ENCODE data around the gene HNRNPAB. TPM values are rescaled to one million over a fixed set of nuclear protein-coding genes. Genes with fewer than 3 reads are reported as not detected.

The HNRNPAB gene
- total RNA-seq, 4 donors from 2014 or later: 79.9 to 140 (median 106) TPM

DNA sequence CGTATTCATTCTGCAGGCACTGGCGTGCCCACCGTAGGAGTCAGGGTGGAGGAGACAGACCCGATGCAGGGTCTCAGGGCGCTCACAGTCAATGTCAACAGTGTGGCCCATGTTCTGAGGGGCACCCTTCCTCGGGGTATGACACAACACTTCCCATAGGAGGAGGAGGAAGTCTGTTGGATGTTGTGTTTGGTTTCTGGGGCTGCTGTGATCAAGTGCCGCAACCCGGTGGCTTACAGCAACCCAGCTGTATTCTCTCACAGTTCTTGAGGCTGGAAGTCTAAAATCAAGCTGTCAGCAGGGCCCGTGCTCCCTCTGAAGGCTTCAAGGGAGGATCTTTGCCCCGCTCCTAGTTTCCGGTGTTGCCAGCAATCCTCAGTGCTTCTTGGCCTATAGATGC is 5.6 kb upstream of the HNRNPAB start:
- Histone ChIP-seq H3K27ac (no peak overlapping the region), H3K27me3 (peaks cover 7% of the 10 kb centered on the region), H3K36me3 (no peaks in the 10 kb centered on the region), H3K4me3 (no peak overlapping the region), H3K4me1 (peaks cover 0 to 3% (median 0%) of the 10 kb centered on the region in 3 donors), H3K9me3 (no peaks in the 10 kb centered on the region)
- 72 to 88% methylated on average over 3 to 8 of the region's 11 CpGs for WGBS, 2 donors (ENCODE audit: low coverage in 1 of 2)
- TF ChIP-seq POLR2A (IDR thresholded peaks at IDR 0.05) (no peak), POLR2AphosphoS5 (IDR thresholded peaks at IDR 0.05) (no peak), EP300 (IDR thresholded peaks at IDR 0.05) (no peak)
- TF ChIP-seq, protein P1, sequence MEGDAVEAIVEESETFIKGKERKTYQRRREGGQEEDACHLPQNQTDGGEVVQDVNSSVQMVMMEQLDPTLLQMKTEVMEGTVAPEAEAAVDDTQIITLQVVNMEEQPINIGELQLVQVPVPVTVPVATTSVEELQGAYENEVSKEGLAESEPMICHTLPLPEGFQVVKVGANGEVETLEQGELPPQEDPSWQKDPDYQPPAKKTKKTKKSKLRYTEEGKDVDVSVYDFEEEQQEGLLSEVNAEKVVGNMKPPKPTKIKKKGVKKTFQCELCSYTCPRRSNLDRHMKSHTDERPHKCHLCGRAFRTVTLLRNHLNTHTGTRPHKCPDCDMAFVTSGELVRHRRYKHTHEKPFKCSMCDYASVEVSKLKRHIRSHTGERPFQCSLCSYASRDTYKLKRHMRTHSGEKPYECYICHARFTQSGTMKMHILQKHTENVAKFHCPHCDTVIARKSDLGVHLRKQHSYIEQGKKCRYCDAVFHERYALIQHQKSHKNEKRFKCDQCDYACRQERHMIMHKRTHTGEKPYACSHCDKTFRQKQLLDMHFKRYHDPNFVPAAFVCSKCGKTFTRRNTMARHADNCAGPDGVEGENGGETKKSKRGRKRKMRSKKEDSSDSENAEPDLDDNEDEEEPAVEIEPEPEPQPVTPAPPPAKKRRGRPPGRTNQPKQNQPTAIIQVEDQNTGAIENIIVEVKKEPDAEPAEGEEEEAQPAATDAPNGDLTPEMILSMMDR (IDR thresholded peaks at IDR 0.05): no peak
- no peak for ATAC-seq

DNA sequence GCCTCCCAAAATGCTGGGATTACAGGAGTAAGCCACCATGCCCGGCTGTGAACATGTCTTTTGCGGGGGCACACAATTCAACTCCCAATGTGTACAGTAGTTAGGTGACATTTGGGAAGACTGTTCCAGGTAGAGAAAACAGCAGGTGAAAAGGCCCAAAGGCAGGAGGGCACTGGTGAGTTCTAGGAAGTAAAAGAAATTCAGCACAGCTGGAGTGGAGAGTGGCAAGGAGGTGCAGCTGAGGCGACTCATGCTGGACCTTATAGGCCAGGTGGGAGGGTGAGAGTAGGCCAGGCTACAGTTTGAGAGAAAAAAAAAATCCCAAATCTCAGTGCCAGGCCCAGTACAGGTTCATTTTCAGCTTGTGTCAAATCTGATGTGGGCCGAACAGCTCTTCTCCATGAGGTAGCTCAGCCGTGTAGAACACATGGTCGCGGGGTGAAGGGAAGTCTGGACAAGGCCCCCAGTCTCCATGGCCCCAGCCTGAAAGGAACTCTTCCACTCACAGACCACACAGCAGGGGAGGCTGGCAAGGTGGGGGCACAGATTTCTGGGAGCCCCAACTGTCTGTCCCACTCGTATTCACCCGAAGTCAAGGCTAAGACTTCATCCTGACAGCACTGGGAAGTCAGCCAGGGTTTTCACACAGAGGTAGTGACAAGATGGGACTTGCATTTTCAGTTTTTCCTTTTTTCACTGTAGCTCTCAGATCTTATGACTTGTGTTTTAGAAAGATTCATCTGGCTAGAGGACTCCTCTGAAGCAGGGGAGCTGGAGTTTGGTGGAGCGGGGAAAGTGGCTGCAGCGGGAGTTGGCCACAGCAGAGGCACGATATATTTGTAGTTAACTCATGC is 4.5 kb upstream of the HNRNPAB start:
- H3K36me3 ChIP-seq: no peaks in the 10 kb centered on the region
- H3K4me1 ChIP-seq: peaks cover 0 to 6% (median 0%) of the 10 kb centered on the region in 3 donors
- TF ChIP-seq POLR2AphosphoS5 (IDR thresholded peaks at IDR 0.05) (no peak), POLR2A (IDR thresholded peaks at IDR 0.05) (no peak), EP300 (IDR thresholded peaks at IDR 0.05) (no peak)
- TF ChIP-seq, protein P1 (IDR thresholded peaks at IDR 0.05): no peak
- WGBS, 2 donors (ENCODE audit: low coverage in 1 of 2): 72 to 73% methylated on average over 5 to 12 of the region's 12 CpGs
- H3K27me3 ChIP-seq: no peaks in the 10 kb centered on the region
- no peak overlapping the region for H3K27ac ChIP-seq
- no peak for ATAC-seq
- H3K9me3 ChIP-seq: no peaks in the 10 kb centered on the region
- no peak overlapping the region for H3K4me3 ChIP-seq

DNA sequence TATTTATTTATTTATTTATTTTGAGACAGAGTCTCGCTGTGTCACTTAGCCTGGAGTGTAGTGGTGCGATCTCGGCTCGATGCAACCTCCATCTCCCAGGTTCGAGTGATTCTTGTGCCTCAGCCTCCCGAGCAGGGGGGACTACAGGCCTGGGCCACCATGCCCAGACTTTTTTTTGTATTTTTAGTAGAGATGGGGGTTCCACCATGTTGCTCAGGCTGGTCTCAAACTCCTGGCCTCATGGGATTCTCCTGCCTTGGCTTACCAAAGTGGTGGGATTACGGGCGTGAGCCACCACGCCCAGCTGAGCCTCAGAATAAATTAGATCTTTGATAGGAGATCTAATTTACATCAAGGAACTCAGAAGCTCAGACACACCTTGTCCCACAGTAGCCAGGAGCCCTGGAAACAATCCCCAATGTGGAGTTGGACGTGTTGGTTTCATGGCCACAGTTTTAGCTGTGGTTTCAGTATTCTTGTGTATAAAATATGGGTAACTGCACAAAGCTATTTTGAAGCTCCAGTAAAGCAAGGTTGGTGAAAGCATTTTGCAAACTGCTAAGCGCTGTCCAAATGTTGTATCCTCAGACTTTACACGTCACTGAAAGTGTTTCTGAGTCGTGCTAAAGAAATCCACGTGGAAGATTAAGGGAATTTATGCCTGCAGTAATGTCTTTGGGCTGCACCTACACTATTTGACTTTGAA is 3.0 kb upstream of the HNRNPAB start:
- TF ChIP-seq EP300 (IDR thresholded peaks at IDR 0.05) (no peak), POLR2A (IDR thresholded peaks at IDR 0.05) (no peak), POLR2AphosphoS5 (IDR thresholded peaks at IDR 0.05) (no peak)
- TF ChIP-seq, protein P1 (IDR thresholded peaks at IDR 0.05): no peak
- Histone ChIP-seq H3K36me3 (no peaks in the 10 kb centered on the region), H3K9me3 (no peaks in the 10 kb centered on the region), H3K4me3 (no peak overlapping the region), H3K4me1 (peaks cover 0 to 17% (median 8%) of the 10 kb centered on the region in 3 donors), H3K27me3 (no peaks in the 10 kb centered on the region), H3K27ac (no peak overlapping the region)
- 75 to 82% methylated on average over 5 to 9 of the region's 14 CpGs for WGBS, 2 donors (ENCODE audit: low coverage in 1 of 2)
- no peak for ATAC-seq

DNA sequence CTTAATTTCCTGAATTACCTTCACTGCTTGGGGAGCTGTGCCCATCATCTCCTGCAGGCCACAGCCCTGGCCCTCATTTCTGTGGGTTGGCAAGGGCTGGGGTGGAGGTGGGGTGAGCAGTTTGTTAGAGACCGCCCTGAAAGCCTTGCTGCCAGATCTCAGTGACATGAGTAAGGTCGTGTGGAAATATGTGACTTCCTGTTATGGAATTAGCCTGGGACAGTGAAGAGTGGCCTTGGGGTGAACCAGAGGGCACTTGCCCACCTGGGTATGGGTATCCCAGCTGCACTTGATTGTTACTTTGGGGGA is 2.5 kb upstream of the HNRNPAB start:
- Histone ChIP-seq H3K27me3 (no peaks in the 10 kb centered on the region), H3K4me3 (no peak overlapping the region), H3K27ac (no peak overlapping the region), H3K4me1 (peaks cover 0 to 23% (median 13%) of the 10 kb centered on the region in 3 donors), H3K36me3 (peaks cover 0 to 4% of the 10 kb centered on the region in 2 donors), H3K9me3 (no peaks in the 10 kb centered on the region)
- no CpG with 5 or more reads among the region's 2 CpGs for WGBS, 2 donors (ENCODE audit: low coverage in 1 of 2)
- ATAC-seq: no peak
- TF ChIP-seq, protein P1 (IDR thresholded peaks at IDR 0.05): no peak
- no peak for TF ChIP-seq EP300 (IDR thresholded peaks at IDR 0.05)
- no peak for TF ChIP-seq POLR2A (IDR thresholded peaks at IDR 0.05)
- TF ChIP-seq POLR2AphosphoS5 (IDR thresholded peaks at IDR 0.05): no peak
